NCI-H2107 treated with DMSO at 0.1 percent for 48 hours (cell line): Measurements from ENCODE around the gene RTP5.
"Not testable (repeated sequence)": the region's sequence is repeated elsewhere in the genome, so short reads cannot be mapped to it uniquely, and the experiment has no call there.

Source experiments
- DNase-seq: peaks from one replicate; lab custom pipeline; 2025; ENCODE audit not compliant: unreplicated experiment; lab: John Stamatoyannopoulos, UW

Gene RTP5

DNA sequence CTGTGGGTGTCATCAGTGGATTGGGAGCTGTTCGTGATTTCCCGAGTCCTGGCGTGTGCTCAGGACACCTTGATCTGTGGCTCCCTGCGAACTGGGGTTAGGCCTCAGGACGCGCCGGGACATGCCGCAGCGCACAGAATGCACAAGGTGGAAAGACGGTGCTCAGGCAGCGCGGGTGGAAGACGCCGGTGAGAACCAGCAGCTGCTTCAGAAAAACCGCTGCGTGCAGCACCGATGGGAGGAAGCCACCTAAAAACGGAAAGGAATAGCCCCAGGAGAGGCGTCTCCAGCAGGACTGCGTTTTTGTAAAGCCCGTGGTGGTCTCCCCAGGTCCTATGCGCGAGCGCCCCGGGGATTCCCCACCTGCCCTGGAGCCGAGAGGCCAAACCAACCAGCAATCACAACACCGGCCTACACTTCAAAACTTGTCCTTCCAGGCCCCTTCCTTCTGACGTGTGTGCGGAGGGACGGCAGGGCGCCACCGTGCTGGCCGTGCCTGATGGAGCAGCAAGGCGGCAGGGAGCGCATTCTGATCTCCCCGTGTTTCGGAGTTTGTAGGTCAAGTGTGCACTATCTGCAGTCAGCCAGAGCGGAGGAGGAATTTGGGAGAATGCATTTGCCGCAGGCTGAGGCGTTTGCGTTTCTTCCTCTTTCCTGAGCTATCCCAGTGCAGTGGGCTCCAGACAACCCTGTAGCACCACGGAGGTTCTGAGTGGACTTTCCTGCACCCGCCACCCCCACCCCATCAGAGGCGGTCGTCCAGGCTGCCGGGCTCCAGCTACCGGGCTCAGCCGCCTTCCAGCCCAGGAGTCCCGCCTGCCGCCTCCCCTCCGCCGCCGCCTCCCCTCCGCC, 32.2 kb downstream of the RTP5 start:
- no peak for DNase-seq

DNA sequence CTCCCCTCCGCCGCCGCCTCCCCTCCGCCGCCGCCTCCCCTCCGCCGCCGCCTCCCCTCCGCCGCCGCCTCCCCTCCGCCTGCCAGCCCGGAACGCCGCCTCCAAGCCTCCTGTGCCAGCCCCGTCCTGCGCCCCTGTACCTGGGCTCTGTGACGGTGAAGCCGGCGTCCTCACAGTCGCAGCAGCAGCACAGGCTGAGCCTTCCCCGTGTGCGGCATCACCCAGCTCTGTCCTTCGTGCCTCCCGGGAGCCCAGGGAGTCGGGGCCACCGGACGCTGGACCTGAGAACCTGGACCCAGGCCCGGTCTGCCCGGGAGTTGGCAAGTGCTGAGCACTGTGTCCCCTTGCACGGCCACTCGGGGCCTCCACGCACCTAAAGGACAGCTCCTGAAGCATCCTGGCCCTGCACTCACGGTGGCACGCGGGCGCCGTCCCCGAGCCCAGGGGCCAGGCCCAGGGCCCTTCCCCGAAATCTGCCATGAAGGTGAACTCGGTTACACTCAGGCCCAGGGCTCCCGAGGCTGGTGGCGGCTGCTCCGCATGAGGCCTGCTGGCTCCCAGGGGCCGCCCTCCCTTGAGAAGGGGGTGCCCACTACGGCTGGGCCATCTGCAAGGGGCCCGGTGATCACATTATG, 32.9 kb downstream of the RTP5 start:
- no peak for DNase-seq

DNA sequence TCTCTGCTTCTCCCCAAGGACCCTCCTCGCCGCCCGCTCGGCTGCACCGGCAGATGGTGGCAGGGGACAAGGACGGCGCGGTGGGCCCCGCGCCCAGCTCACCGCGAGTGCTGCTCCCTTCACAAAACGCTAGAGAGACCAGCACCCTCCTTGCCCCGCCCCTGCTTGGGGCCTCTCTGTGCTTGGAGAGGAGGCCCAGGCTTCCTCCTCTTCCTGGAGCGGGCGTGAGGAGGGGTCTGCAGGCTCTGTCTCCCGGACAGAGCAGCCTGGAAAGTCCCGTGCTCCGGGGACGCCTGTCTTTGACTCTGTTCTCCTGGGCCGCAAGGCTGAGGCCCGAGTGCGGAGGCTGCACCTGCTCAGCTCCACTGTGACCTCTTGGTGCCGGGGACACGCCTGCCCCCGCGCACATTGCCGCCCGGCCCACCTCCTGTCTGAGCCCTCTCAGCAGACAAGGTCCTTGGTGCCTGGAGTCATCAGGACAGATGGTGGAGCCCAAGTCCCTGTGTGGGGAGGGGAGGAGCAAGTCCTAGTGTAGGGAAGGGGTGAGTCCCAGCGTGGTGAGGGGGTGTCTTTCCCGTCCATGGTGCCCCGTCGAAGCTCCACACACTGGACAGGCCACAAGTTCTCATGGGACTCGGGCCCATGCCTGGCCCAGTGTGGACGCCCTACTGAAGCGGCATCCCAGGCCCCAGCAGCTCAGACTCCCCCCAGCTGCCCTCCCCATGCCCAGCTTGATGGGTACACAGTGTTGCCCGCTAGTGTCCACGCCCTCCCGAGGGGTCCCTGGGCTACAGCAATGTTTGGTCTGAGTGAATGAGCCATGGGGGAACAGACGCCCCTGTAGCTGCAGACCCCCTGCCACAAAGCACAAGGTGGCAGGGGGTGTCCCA, 33.8 kb downstream of the RTP5 start:
- no peak for DNase-seq

DNA sequence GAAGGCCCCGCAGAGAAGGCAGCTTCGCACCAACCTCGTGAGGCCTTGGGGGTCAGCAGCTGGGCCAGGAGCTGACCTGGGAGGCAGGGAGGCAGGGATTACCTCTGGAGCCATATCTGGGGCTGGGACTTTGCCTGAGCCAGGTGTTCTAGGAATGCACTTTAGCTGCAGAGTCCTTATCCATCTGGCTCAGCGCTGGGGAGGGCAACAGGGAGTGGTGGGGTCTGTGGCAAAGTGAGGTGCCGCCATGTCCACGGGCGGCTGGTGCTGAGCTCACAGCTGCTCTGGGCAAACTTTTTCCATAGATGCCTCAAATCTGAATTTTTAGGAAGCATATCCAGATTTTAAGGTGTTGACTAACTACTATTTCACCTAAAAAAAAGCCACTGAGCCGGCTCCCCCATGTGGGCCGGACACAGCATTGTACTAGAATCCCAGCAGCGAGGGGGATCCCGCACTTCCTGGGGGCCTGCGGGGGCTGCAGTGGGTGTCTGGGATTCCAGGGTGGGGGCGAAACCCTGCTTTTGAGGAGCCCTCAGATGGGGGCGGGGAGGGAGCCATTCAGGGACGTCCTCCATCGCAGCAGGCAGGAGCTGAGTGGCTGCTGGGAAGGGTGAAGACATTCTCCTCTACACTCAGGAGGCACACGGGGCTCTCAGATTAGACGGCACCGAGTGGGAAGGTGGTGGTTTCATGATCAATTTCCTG, 34.6 kb downstream of the RTP5 start:
- DNase-seq: no peak

DNA sequence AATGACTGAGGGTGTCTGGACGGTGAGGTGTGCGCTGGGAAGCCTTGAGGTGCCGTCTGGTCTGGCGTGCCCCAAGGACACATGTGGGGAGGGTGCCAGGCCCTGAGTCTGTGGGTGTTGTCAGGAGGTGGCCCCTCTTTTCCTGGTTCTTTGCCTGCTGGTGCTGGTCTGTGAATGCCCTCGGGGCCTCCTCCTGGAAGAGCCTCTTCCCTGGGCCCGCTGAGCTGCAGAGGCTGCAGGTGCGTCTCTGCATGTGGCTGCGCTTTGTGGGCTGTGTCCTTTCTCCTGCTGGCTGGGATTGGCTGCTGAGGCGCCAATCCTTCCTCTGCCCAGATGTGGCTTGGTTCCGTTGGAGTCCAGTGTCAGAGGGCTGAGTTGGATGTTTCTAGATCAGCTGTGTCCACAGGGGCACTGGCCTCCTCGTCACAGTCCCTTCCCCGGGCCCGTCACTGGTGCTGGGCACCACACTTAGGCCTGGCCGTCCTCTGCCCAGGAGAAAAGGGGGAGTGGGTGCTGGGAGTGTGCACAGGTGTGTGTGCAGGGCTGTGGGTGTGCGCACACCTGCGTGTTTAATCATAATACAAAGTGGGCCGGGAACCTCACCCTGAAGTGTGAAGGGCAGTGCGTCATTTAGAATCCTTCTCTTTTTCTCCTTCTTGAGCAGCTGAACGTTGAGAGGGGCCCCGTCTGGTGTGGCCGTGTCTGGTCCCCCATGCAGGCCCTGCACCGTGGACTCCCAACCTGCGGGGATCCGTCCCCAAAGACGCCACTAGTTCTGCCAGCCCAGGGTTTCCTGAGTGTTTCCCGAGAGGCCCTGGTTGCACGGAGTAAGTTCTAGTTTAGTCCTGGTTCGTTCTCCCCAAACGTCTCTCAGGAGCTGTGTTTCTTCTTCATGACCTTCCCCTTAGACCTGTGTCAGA, 35.5 kb downstream of the RTP5 start:
- DNase-seq: peak; percentile 9

DNA sequence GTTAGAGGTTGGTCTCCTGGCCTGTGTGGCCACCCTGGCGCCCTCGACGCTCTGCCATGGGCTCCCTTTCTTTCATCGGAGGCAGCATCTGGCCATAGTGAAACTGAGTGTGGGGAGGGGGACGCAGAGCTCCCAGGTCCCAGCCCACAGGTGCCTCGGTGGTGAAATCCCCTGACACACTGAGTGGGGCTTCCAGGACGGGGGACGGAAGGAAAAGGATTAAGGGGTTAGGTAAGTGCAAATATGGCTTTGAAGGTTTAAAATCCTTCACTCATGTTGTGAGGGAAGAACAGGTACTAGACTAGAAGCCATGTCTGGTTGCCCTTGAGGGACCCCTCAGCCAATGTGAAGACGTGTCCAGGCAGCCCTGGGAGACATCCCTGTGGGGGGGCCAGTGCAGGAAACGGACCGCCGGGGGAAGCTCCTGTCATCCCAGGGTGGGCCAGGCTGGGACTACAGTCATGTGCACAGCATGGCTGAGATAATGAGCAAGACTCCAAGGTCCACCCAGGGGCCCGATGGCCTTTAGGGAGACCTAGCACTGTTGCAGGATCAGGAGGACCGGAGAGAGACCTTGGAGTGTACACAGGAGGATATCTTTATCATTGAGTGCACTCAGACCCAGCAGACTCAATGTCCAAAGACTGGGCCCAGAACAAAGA, 36.3 kb downstream of the RTP5 start:
- no peak for DNase-seq

DNA sequence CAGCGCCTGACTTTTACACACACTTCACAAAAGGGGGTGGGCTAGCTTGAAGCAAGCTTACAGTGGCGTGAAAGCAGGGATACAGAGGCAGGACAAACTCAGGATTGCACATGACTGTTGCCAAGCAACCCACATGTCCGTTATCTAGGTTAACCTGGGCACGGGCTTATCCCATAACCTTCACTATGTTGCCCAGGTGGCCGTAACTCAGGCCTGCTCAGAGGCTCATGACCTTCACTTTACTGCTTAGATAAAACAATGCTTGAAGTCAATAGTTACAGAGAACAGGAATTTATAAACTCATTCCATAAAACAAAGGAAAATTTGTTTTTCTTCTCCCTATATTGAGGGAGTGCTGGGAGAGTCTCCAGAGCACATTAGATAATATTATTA, 36.8 kb downstream of the RTP5 start:
- not testable (repeated sequence) for DNase-seq

DNA sequence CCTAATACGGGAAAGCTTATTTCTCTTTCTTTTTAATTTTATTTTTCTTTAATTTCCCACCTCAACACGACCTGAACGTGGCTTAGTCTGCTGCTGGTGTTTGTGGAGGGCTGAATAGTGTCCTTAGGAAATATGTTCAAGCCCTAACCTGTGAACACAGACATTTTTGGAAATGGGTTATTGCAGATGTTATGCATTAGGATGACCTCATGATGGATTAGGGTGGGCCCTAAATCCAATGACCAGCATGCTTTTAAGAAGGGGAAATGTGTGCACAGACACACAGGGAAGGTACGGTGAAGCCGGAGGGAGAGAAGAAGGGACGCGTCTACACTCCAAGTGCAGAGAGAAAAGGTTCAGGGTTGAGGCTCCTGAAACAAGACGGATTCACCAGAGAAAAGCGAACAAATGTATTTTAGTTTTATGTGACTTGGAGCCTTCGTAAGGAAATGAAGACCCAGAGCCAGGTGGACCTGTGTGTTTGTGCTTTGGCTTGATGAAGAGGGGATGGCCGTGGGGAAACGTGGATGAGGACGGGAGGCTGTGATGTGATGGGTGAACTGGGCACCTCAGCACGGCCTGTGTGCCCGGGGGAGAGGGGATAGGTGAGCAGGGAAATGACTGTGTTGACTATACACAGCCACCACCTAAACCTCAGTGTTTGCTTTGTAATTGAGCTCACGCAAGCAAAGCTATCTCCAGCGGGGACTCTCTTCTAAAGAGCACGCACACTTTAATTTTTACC, 37.5 kb downstream of the RTP5 start:
- DNase-seq: no peak

DNA sequence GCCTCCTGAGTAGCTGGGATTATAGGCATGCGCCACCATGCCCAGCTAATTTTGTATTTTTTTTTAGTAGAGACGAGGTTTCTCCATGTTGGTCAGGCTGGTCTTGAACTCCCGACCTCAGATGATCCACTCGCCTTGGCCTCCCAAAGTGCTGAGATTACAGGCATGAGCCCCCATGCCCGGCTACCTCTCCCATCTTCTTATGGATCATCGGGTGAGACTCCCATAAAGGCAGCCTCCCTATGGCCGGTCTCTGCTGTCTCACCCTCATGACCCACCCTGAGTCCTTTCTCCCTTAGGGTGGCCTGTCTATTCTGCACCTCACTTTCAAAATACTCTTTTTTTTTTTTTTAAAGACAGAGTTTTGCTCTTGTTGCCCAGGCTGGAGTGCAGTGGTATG, 38.3 kb downstream of the RTP5 start:
- not testable (repeated sequence) for DNase-seq

DNA sequence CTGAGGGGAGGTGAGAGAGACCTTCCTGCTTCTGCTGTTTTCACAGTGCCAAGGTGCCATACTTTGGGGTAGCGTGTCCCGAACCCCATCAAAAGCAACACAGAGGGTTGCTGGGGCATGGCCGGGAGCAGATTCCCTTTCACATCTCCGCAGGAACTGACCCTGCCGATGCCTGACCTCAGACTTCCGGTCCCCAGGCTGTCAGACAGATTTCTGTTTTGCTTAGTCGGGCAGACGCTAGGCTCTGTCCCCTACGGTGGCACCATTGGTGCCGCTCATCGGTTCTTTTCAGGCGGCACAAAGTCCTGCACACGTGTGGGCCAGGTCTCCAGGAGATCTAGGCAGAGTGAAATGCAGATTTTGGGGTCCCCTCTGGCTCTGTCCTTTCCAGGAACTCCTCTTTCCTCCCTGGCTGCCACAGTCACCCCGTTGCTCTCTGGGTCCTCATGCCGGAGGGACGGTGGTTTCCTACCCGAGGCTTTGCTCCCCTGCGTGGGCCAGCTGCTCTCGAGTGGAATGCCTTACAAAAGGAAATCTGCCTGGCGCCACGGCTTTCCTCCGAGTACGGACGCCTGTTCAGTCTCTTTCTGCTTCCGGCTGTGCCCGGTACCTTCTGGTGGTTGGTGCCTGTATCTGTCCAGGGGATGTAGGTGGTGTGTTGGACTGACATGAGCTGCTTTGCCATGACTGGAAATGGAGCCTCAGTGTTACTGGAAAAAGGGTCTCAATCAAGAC, 39.3 kb downstream of the RTP5 start:
- DNase-seq: no peak

DNA sequence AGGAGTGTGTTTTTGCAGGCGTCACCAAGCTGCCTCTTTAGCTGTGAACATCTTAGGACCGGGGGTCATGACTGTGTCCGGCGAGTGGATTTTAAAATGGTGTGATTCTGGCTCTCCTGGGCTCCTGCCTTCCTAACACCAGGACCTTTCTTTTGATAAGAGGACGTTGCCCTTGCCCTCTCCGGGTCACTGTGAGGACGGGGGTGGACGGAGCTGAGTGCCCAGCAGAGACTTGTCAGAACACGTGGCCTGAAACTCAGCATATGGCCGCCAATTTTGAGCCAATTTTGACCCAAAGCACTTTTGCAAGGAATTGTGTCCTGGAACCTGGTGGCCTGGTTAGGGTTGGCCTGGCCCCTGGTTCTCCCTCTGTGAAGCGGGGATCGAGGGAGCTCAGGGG, 40.2 kb downstream of the RTP5 start:
- DNase-seq: no peak

DNA sequence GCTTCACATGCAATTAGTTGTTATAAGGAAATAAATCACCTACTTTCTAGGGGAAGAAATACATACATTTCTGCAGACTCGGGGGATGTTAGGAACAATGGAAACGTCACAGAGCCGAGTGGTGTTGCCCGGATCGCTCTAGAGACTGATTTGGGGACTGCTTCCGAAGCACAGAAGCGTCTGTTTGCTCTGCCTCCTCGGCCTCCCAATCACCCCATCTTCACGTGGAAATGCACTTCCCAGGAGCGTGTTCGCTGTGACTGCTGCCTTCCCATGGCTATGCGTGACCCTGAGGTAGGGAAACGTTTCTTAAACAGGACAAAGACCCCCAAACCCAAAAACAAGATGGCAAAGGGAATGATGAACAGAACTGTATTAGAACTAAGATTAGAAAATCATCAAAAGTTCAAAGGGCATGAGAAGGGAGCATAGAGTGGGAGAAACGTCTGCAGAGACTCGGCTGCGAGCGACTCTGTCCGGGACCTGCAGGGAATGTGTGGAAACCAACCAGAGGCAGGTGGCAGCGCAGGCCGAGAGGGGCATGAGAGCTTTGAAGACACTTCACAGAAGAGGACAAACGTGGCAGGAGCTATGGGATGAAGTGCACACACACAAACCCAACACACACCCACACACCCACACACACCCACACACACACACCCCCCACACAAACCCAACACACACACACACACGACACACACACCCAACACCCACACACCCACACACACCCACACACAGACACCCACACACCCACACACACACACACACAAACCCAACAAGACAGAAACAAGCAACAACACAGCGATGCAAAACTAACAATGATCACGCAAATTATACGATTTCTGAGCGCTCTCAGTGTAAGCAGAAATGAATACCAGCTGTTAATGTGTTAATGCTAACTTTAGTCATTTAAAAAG, 41.3 kb downstream of the RTP5 start:
- DNase-seq: no peak

DNA sequence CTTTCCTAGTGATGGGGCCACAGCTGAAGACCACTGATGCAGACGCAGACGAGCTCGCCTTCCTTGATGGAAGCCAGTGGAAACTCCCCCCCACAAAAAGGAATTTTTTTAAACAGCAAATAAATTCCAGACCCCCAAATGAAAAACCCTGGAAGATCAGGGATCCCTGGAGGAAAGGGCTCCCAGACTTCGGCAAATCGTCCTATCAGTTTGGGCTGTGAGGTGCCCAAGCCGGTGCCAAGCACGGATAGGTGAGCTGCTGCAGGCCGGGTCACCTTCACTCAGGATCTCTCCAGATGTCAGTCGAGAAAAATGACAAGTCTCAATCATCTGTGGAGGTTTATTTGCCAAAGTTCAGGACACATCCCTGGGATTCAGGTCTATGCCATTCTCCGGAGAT, 42.0 kb downstream of the RTP5 start:
- no peak for DNase-seq

DNA sequence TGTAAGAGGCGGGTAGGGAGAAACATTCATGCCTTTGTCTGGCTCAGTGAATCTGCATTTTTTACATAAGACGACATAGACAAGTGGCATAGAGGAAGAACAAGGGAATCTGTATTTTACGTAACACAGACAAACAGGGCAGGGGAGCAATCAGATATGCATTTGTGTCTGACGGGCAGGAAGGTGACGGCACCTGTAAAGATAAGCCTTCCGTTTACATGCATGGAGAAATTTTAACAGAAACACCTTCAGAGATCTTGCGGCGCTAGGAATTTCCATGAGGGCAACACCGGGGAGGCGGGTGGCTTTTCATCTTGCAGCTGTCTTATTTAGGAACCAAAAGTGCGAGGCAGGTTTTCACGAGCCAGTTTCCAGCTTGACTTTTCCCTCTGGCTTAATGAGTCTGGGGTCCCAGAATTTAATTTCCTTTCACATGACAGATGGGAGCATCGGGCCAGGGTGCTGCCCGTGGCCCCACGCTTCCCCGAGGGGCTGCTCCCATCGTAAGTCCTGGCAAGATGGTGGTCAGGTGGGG, 42.6 kb downstream of the RTP5 start:
- no peak for DNase-seq

DNA sequence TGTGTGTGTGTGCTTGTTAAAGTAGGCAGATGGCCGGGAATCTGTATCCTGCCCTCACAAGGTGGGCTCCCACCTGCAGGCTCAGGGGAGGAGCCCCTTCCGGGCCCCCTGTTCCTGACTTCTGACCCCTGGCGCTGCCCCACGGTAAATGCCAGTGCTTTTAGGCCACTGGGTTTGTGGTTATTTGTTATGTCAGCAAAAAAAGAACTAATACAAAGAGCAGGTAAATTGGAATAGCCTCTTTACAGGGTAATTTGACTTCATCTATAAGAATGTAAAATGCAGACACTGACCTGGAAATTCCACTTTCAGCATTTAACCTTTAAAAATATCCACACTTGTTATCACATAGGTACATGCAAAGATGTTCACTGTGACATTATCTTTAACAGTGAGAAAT, 44.2 kb downstream of the RTP5 start:
- no peak for DNase-seq

DNA sequence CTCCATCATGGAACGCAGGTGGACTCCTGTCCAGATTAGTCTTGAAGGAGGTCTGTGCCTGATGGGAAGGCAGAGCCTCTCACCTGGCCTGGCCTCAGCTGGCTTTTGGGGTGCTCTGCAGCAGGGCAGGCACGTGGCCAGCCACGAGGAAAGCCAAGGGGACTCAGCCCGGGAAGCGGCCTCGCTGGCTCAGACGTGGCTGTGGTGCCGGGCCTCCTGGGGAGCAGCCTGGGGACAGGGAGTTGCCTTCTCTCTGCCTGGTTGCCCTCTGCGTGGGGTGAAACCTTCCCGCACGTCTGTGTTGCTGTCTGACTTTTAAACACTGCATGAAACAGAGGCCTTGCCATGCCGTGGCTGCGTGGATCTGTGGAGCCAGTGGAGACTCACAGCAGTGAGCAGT, 45.0 kb downstream of the RTP5 start:
- no peak for DNase-seq

DNA sequence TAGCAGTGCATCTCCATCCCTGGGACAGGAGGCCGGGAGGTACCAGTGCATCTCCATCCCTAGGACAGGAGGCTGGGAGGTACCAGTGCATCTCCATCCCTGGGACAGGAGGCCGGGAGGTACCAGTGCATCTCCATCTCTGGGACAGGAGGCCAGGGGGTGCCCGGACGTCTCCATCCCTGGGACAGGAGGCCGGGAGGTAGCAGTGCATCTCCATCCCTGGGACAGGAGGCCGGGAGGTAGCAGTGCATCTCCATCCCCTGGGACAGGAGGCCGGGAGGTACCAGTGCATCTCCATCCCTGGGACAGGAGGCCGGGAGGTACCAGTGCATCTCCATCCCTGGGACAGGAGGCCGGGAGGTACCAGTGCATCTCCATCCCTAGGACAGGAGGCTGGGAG, 52.1 kb downstream of the RTP5 start:
- not testable (repeated sequence) for DNase-seq
